NCI-H187 (cell line): Measurements from ENCODE around the gene GSX2.

Source experiments
- DNase-seq, 2 experiments: peaks; one replicate each; lab custom pipeline; 2025; lab: John Stamatoyannopoulos, UW

Gene GSX2

DNA sequence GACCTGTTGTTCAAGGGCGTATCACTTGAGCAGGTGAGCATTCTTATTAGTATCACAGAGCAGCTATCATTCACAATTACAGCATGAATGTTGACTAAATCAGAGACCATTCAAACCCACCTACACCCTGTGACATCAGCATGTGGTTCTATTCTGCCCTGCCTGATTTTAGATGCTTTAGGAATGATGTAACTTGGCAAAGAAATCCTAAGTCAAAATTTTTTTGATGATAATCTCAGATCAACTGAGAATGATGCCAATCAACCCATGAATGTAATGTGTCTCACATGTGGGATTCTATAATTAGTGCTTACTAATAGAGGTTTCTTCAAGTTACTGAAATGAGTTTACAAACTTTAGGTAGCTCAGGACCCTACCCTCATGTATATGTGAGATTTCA lies 22.2 kb upstream of the GSX2 start:
- DNase-seq, result no peak

DNA sequence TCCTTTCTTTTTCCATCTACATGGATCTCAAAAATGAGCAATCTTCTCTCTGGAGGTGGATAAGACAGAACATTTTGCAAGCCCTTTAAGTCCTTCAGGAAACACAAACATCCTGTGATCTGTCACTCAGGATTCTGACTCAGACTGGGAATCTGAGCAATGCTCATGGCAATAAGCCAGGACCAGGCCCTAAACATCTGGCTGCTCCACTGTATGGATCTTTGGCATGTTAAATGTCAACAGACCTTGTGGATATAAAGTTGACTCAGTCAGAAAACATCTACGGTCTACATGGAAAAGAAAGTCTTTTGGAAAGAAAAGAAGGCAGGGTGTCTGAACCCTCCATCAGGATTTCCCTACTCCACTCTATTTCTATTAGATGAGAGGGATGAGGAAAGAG lies 17.8 kb upstream of the GSX2 start:
- no peak for DNase-seq

DNA sequence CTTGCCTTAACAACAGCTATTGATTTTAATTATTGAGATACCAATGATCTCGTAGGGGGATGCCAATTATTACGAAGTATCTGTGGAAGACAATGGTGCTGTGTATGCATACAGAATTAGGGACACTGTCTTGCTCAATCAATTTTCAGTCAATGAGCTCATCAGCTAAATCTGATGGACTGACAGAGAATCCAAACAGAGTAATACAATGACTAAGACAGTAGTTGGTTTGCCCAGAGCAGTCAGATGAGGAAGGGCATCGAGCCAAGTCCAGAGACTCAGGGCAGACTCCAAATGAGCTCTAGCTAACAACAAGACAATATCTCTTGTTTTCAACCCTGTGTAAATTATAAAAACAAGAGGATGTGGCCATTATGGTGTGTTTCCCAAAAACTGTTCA lies 14.7 kb upstream of the GSX2 start:
- no peak for DNase-seq

DNA sequence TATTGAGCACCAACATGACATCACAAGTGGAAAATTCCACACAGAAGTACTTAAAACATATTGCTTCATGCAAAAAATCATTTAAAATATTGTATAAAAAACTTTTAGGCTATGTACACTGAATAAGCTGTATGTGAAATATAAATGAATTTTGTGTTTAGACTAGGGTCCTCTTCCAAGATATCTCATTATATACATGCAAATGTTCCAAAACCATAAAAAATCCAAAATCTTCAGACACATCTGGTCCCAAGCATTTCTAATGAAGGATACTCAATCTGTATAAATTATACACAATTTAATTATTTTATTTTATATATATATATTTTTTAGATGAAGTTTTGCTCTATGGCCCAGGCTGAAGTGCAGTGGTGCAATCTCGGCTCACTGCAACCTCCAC lies 10.1 kb upstream of the GSX2 start:
- DNase-seq, result no peak

DNA sequence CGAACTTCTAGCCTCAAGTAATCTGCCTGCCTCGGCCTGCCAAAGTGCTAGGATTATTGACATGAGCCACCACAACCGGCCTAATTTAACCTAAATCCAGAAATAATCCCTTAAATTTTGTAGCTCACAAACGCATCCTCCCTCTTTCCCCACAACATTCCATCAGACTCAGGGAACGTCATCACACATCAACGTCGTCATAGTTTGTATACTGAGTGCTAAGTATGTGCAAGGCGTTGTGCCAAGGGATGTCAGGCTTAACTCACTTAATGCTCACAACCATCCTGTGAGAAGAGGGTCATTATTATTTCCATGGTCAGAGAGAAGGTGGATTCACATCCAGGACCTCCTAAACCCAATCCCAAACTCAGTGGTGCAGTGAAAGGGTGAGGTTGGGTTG lies 9.6 kb upstream of the GSX2 start:
- DNase-seq, result no peak

DNA sequence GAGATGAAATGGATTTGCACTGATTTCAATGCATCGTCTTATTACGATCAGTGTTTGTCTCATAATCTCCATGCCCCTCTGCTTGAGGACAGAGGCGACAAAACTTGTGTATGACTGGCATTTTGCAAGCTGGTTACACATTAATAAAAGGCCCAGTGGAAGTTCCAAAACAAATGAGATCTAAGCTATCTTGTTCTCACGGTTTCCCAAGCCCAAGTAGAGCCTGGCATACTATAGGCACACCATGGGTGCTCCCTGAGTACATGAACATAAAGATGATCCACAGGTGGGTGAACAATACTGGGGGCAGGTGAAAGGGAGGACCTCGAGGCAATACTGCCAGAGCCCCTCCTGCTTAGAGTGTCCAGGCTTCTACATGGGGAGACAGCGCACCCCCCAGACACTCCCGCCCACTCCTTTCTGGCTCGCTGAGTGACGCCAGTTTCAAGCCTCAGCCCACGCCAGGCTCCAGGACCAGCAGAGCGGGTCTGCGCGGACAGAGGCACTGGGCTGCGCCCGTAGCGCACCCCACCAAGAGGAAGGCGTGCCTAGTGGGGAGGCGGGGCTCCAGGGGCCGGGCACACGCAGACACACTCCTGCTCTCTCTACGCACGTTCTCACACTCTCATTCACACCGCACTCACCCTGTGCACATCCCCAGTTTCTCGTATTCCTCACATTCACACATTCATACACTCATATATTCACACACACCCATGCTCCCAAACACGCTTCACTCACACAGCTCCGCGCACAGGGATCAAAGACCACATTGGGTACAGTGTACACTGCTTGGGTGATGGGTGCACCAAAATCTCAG lies 8.9 kb upstream of the GSX2 start:
- DNase-seq, result no peak

DNA sequence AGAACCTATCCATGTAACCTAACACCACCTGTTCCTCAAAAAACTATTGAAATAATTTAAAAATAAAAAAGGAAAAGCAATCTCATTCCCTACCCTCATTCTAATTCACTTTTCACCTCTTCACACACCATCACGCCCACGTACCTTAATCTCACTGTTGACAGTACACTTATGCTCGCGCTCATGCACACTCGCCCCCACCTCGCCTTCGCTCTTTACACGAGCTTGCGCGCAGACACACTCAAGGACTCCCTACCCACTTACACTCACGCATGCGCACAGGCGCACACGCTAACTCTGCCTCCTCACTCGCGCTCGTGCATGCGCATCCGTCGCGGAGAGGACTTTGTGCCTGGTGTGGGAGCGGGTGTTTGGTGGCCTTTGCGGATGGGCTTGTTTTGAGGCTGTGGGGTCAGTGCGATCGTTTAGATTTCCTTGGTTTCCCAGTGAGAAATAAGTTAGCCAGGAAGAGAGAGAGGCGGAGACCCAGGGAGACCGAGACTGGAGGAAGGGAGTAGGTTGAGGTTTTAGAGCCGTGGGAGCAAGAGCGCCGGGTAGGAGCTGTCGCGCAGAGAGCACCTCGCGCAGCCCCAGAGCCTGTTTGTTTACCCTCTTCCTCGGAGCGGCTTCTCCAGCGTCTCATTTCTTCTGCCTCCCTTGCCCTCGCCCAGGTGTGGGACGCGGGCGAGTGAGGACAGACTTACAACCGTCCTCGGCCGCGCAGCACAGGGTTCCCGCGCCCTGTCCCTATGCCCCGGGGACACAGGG lies 8.1 kb upstream of the GSX2 start:
- peak; percentile 48 to 54 for DNase-seq

DNA sequence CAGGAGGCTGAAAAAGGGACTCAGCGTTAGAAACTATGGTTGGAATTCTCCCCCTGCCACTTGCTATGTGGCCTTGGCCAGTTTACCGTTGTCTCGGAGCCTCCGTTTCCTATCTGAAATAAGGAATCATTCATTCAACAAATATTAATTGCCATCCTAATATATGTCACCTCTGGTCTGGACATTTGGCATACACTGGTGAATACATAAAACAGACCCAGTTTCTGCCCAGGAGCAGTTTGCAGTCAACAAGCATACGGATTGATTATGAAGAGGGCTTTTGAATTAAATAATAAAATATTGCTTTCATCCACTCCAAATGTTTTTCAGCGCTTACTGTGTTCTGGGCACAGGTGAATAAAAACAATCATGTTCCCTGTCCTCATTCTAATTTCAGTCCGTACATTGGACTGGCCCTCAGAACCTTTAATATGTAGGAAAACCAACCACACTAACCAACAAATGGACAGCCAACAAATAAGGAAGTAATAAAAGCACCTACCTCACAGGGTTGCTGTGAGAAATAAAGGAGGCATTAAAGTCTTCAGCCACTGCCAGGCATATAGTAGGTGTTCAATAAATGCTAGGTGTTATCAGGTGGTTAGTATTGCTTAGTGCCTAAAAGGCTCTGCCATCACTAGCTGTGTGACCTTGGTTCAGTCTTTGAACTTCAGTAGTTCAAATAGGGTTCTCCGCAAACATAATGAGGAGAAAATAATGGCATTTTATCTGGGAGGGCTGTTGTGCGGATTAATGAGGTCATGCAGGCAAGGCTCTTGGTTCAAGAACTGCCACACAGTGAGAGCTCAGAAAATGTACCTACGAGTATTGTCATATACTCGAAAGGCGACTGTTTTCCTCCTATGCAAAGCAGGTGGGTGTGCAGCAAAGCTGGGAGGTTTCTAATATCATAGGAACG lies 7.3 kb upstream of the GSX2 start:
- DNase-seq, result no peak

DNA sequence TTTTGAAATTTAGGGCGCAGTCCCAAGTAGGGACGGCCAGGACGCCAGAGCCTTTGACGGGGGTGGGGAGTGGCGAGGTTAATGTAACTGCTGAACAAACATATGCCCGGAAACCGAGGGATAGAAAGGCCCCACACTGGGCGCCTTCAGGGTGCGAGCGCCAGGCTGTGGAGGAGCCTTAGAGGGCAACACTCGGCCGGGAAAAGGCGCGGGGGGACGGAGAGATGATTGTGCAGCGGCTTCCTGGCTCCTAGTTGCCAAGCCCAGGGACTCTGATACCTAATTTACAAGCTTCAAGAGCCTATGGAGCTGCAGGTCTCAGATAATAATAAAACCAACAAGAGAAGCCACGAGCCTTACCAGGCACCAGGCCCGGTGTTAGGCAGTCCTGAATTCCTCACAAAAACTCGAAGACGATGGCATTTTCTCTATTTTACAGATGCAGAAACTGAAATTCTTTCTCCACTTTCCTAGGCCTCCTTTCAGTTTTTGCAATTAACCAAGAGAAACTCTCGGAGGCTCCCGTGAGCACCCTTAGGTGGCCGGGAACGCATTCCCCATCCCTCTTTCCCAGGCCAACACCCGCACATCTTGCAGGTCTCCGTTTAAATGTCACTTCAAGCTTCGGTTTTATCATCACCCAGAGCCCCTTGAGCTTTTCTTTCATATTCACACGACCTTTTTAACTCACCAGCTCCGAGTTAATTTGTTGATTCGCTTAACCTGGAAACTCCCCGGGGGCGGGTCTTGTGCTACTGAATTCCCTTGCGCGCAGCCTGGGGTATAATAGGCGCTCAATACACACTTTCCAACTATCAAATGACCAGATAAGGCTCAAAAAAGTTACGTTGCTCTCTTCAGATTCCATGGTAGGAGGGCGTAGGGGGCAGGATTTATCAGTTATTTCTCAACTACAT lies 6.4 kb upstream of the GSX2 start:
- no peak for DNase-seq

DNA sequence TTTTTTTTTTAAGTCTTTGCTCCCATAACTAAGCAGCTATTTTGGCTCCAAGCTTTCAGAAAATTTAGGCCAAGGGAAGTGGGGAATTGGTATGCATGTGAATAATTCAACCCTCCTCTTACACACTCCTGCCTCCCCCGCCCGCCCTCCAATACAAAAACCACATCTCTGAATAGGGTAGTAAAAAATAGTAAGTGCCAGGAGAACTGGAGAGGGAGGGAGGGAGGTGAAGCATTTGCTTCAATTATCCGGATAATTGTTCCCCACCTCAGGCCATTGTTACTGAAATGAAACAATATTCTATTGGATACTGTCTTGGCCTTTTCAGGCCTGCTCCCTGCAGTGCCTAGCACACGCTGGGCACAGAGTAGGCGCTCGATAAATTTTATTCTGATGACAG lies 5.5 kb upstream of the GSX2 start:
- no peak for DNase-seq

DNA sequence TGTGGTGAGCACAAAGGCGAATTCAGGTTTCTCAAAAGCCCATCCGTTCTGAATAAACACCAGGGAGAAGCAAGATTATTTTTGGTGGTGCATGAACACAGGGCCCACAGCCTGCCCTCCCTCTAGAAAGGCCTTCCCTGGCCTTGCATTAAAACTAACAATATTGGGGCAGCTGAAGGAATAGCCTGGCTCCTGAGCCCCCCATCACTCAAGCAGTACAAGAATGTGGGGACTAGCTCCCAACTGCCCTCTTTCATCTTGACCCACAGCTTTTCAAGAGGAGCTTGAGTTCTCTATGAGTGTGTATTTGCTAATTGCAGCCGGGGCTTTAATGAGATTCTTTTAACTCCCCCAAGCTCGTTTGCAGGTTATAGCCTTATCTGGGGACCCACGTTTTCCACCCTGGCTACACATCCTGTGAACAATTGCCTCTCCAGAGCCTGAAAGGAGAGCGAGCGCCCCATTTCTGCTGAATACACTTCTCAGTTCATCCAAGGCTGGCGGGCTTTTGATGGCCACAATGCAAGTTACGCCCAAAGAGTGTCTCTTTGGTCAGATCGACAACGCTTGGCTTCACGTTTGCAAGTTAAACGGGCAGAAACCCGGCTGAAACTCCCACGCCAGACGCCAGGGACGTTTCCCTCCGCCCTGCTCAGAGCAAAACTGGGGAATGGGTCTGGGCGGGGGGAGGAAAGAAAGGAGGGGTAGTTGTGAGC lies 4.7 kb upstream of the GSX2 start:
- DNase-seq, result no peak

DNA sequence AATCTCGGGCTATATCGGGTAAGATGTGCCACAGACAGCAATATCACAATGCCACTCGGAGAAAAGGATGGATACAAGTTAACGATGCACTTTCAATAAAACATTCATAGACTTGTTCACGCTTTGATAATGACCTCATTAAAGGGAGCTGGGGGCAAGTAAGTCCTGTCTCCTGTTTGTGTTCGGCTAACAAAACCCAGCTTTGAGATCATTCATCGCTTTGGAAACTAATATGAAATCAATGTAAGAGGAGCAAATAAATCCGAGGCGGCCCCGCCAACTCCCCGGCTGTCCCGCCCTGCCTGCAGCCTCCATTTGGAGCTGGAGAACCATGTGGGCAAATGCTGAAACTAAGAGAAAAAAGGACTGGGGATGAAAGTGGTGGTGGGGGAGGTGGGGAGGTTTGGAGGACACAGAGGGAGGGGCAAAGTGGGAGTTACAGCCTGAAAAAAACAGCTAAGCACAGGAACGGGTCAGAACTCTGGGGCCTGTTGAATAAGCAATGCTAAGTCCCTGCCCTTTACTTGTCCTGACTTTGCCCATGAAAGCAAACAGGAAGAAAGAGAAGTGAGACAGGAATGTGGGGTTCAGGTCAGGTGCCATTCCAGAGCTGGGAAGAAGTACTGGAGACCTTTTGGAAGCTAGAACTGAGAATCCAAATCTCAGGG lies 3.5 kb upstream of the GSX2 start:
- DNase-seq, result no peak

DNA sequence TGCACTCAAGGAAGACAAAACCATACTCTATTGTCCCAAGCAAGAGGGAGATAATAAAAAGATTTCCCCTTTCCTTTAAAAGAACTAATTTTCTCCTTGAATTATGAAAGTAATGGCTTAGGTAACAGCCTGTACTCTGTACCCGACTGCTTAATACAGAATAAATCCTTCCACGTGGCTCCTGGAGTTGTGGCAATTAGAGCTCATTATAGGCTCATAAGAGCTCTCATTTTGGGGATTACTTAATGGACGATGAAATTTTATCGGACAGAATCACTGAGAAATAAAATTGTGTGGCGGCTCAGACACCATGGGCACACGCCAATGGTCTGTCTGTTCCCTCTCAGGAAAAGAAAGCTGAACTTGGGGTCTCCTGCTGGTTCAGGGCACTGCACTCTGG lies 2.8 kb upstream of the GSX2 start:
- DNase-seq, result no peak

DNA sequence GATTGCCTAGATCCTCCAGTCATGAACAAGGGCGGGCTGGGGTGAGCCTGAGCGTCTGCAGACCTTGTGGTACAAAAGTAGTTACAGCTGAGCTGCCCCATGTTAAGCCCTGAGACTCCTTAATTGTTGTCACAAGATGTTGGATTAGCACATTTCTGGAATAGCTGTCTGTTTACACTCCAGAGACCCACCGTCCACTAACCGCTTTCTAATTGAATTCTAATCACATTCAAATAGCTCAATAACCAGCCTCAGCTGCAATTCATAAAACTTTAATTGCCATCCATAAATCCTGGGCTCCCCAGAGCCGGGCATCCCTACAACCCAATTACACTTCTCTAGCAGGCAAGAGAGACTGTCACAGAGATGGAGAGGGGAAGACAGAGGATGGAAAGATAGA lies 1.6 kb upstream of the GSX2 start:
- DNase-seq, result no peak

DNA sequence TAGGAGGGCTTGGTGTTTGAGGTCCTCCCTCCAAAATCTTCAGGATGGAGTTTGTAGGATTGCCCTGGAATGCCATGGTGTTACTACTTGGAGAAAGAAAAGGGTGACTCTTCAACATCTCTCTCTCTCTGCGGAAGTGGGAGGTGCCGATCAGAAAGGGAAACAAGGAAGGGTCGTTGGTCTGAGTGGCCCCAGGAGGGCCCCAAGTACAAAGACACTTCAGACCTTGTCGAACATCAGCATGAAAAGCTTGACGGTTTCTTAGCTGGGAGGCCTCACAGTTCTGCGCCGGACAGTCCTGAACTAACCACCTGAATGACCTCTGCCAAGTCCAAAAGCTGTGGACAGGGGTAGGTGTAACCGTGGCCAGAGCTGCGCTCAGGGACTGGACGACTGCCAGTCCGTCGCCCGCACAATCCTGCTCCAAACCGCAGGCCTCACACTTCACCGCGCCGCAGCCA lies 646 bp upstream of the GSX2 start:
- DNase-seq, result no peak

DNA sequence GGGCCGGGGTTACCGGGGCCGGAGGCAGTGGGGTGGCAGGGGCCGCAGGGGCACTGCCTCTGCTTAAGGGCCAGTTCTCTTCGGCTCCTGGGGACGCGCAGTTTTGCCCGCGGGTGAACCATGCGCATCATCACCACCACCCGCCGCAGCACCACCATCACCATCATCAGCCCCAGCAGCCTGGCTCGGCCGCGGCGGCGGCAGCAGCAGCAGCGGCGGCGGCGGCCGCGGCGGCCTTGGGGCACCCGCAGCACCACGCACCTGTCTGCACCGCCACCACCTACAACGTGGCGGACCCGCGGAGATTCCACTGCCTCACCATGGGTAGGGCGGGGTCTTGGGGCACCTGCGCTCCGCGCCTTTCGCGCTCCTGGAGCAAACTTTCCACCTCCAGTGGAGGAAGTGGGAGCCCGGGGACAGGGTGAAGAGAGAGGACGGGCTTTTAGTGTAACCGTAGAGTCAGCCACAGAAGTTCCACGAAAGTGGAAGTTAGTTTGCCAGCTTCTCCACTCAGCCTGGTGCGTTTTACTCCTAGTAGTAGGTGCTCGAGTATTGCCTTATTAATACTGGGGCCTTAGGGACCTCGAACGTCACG lies 729 bp downstream of the GSX2 start:
- DNase-seq, result no peak

DNA sequence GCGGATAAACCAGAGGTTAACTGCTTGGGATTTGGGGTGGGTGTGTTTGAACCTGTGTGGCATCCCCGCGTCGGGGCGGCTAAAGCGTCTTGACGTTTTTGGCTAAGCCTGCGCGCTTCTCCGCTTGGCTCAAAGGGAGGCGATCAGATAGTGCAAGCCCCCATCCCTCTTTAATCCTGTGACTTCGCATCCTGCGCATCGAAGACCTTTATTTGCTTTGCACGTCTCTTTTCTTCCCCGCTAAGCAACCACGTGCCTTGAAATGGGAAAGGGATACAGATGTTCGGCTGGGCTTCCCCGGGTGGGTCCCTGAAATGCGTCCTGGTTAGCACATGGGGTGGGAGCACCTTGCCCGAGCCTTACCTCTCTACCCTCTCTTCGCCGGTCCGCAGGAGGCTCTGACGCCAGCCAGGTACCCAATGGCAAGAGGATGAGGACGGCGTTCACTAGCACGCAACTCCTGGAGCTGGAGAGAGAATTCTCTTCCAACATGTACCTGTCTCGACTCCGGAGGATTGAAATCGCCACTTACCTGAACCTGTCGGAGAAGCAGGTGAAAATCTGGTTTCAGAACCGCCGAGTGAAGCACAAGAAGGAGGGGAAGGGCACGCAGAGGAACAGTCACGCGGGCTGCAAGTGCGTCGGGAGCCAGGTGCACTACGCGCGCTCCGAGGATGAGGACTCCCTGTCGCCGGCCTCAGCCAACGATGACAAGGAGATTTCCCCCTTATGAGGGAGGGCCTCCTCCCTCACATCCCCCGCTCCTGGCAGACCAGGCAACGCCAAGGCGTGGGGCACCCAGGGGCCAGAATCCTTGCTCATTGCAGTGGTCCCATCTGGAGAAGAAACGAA lies 1.5 kb downstream of the GSX2 start:
- DNase-seq, result no peak

DNA sequence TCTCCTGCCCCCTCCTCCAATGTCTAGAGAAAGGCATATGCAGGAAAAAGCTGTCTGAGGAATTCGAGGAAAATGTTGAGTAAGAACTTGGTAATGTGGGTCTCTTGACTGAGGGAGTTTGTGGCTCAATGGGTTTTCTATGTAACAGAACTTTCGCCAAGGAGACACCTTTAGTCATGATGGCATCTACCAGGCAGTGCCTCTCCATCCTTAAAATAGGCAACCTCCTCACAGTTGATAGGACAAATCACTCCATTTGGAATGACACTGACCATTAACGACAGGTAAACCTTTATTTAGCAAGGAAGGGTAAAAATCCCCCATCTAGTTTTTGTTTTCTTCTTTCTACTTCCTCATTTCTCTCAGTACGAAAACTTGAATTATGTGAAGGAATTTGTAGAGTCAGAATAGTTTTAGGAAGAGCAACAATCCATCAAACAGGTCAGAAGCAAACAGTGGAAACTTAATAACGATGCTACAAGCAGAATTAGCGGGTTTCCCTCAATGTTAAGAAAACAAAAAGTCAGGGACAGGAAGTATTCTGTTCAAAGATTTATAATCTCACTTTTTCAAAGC lies 2.7 kb downstream of the GSX2 start:
- no peak for DNase-seq
